GM23338 (cell line): ENCODE results near the gene GPR18. TPM values are rescaled to one million over a fixed set of nuclear protein-coding genes. Genes with fewer than 3 reads are reported as not detected.

Experiments
- ATAC-seq: fragments of 200-7000 bp; cut with Tn5 transposase; 3 replicates; pipeline ENCODE4 v1.9.1; 2020
- DNase-seq: peaks from one replicate; pipeline ENCODE4 v3.0.0-alpha.2; 2015; ENCODE audit warnings: low spot score
- H2AFZ ChIP-seq: fragments of 200-600 bp; sonication (generic); 2 replicates; pipeline ENCODE4 v1.8.0; 2016; ENCODE audit warnings: antibody characterized with exemption, mild to moderate bottlenecking, moderate library complexity
- H3F3A ChIP-seq: fragments of 200-600 bp; sonication (generic); replicated peaks from 2 replicates; pipeline ENCODE4 v1.8.0; 2017; ENCODE audit warnings: antibody characterized with exemption, mixed run types, low read depth
- H3K27ac ChIP-seq: fragments of 200-600 bp; sonication (generic); 2 replicates; pipeline ENCODE4 v1.6.1; 2016; ENCODE audit warnings: low read depth
- H3K27me3 ChIP-seq: fragments of 200-600 bp; sonication (generic); 2 replicates; pipeline ENCODE4 v1.8.0; 2016; ENCODE audit warnings: mild to moderate bottlenecking, mixed run types, moderate library complexity; ENCODE audit not compliant: insufficient read depth
- H3K36me3 ChIP-seq: fragments of 200-600 bp; sonication (generic); 2 replicates; pipeline ENCODE4 v1.8.0; 2016; ENCODE audit warnings: mild to moderate bottlenecking; ENCODE audit not compliant: insufficient read depth
- H3K4me1 ChIP-seq: fragments of 200-600 bp; sonication (generic); 2 replicates; pipeline ENCODE4 v1.8.0; 2016; ENCODE audit warnings: mild to moderate bottlenecking, moderate library complexity; ENCODE audit not compliant: insufficient read depth
- H3K4me2 ChIP-seq: fragments of 200-600 bp; sonication (generic); 2 replicates; pipeline ENCODE4 v1.7.1; 2017; ENCODE audit warnings: mixed run types
- H3K4me3 ChIP-seq: fragments of 200-600 bp; sonication (generic); 2 replicates; pipeline ENCODE4 v1.6.1; 2016; ENCODE audit warnings: mixed run types
- H3K79me2 ChIP-seq: fragments of 200-600 bp; sonication (generic); replicated peaks from 2 replicates; pipeline ENCODE4 v1.8.0; 2017; ENCODE audit warnings: mild to moderate bottlenecking; ENCODE audit not compliant: insufficient read depth
- H3K9me2 ChIP-seq: fragments of 200-600 bp; sonication (generic); 2 replicates; pipeline ENCODE4 v1.8.0; 2017; ENCODE audit not compliant: insufficient read depth
- H4K20me1 ChIP-seq: fragments of 200-600 bp; sonication (generic); replicated peaks from 2 replicates; pipeline ENCODE4 v1.8.0; 2017; ENCODE audit warnings: mild to moderate bottlenecking; ENCODE audit not compliant: insufficient read depth
- H3K27ac Mint-ChIP-seq: 2 replicates; pipeline ENCODE4 v1.8.0; 2020; ENCODE audit warnings: inconsistent platforms, mild to moderate bottlenecking, moderate library complexity, mixed read lengths
- H3K27me3 Mint-ChIP-seq: 3 replicates; pipeline ENCODE4 v1.8.0; 2022; ENCODE audit warnings: low read depth, mild to moderate bottlenecking, moderate library complexity, mixed read lengths, inconsistent platforms; ENCODE audit not compliant: insufficient read depth, poor library complexity
- H3K36me3 Mint-ChIP-seq: 3 replicates; pipeline ENCODE4 v1.8.0; 2021; ENCODE audit warnings: low read depth, mild to moderate bottlenecking, inconsistent platforms, moderate library complexity, mixed read lengths
- H3K4me1 Mint-ChIP-seq: 3 replicates; pipeline ENCODE4 v1.8.0; 2020; ENCODE audit warnings: mild to moderate bottlenecking, inconsistent platforms, mixed read lengths
- H3K4me3 Mint-ChIP-seq: 3 replicates; pipeline ENCODE4 v1.8.0; 2021; ENCODE audit warnings: moderate library complexity, mild to moderate bottlenecking, inconsistent platforms, mixed read lengths
- H3K9me3 Mint-ChIP-seq: 3 replicates; pipeline ENCODE4 v1.8.0; 2020; ENCODE audit warnings: moderate library complexity, mild to moderate bottlenecking, inconsistent platforms, mixed read lengths
- CREB1 ChIP-seq: fragments of 250-450 bp; sonication (Bioruptor Pico); IDR thresholded peaks from 2 replicates; pipeline ENCODE4 v1.5.0; 2020; ENCODE audit warnings: low read depth, mild to moderate bottlenecking, moderate library complexity
- ETS1 ChIP-seq: IDR thresholded peaks from 2 replicates; pipeline ENCODE4 v1.6.1; 2016; ENCODE audit warnings: antibody characterized with exemption
- EZH2 ChIP-seq: fragments of 200-600 bp; sonication (generic); IDR thresholded peaks from one replicate; pipeline ENCODE4 v1.8.0; 2017; ENCODE audit warnings: antibody characterized with exemption, mild to moderate bottlenecking, low read depth; ENCODE audit not compliant: unreplicated experiment
- EZH2phosphoT487 ChIP-seq: fragments of 200-600 bp; sonication (generic); IDR thresholded peaks from one replicate; pipeline ENCODE4 v1.8.1; 2018; ENCODE audit warnings: antibody characterized with exemption; ENCODE audit not compliant: unreplicated experiment
- POLR2AphosphoS5 ChIP-seq: IDR thresholded peaks from 2 replicates; pipeline ENCODE4 v1.6.1; 2016; ENCODE audit warnings: antibody characterized with exemption, low read depth
- REST ChIP-seq: IDR thresholded peaks from one replicate; pipeline ENCODE4 v1.6.1; 2018; ENCODE audit warnings: antibody characterized with exemption; ENCODE audit not compliant: unreplicated experiment
- STAT1 ChIP-seq: IDR thresholded peaks from one replicate; pipeline ENCODE4 v1.6.1; 2016; ENCODE audit warnings: antibody characterized with exemption; ENCODE audit not compliant: unreplicated experiment
- polyA plus RNA-seq: library from polyadenylated mRNA; unstranded; fragments of >200 nt; fragmentation: Nextera tagmentation; extraction: Ambion mirVana; gene quantifications from 2 replicates; pipeline ENCODE4 v1.2.1, GENCODE V29; 2016
- total RNA-seq: library from RNA; depleted of rRNA; stranded (reverse); fragments of >200 nt; shearing (Covaris generic); gene quantifications from 2 replicates; pipeline ENCODE4 v1.2.3, GENCODE V29; 2014

GPR18 gene
- total and polyA plus RNA-seq, 2 experiments from 2014 or later: 2.6 TPM; not detected in 1

- Mint-ChIP-seq H3K36me3 (peaks cover 49% of the 10 kb centered on the region), H3K27ac (no peak overlapping the region), H3K4me1 (peaks cover 3% of the 10 kb centered on the region), H3K9me3 (peaks cover 7% of the 10 kb centered on the region), H3K27me3 (no peaks in the 10 kb centered on the region), H3K4me3 (no peak overlapping the region)
- ATAC-seq: no peak
- Histone ChIP-seq H3K4me3 (no peak overlapping the region), H3K4me1 (peaks cover 9% of the 10 kb centered on the region; the same call in 1 of the 2 replicates), H4K20me1 (peaks cover 3% of the 10 kb centered on the region; the same call in 1 of the 2 replicates), H3K4me2 (no peak overlapping the region), H3K36me3 (peaks cover 11% of the 10 kb centered on the region), H3K79me2 (peaks cover 5% of the 10 kb centered on the region; the same call in 1 of the 2 replicates), H2AFZ (no peak overlapping the region), H3F3A (no peaks in the 10 kb centered on the region), H3K9me2 (no peaks in the 10 kb centered on the region), H3K27me3 (no peaks in the 10 kb centered on the region), H3K27ac (no peak overlapping the region)
- TF ChIP-seq POLR2AphosphoS5: no peak
- TF ChIP-seq EZH2phosphoT487: no peak
- TF ChIP-seq STAT1: no peak
- TF ChIP-seq CREB1 (CRISPR knock-in tag): no peak
- TF ChIP-seq ETS1: no peak
- DNase-seq: no peak
Observed at GRCh38 chr13:99246100-99246499, 12.1 kb downstream of the GPR18 start.

GRCh38 chr13:99237981-99238662 is 20.1 kb downstream of the GPR18 start:
- Mint-ChIP-seq H3K36me3 (peaks cover 32% of the 10 kb centered on the region), H3K9me3 (peaks cover 9% of the 10 kb centered on the region), H3K4me3 (no peak overlapping the region), H3K27ac (no peak overlapping the region; the same call in 1 of the 2 replicates), H3K4me1 (no peaks in the 10 kb centered on the region), H3K27me3 (no peaks in the 10 kb centered on the region)
- Histone ChIP-seq H3K4me1 (no peaks in the 10 kb centered on the region), H3K9me2 (no peaks in the 10 kb centered on the region), H3K4me2 (no peak overlapping the region), H3K27ac (0 out of 2 replicates have a peak overlapping the region, but pooled peaks have one; percentile 42), H3K4me3 (no peak overlapping the region), H4K20me1 (peaks cover 11% of the 10 kb centered on the region; the same call in 1 of the 2 replicates), H2AFZ (no peak overlapping the region), H3K79me2 (peaks cover 32% of the 10 kb centered on the region), H3K27me3 (no peaks in the 10 kb centered on the region), H3F3A (no peaks in the 10 kb centered on the region), H3K36me3 (peaks cover 13% of the 10 kb centered on the region)
- ATAC-seq (no peak; the same call in 2 of the 3 replicates), DNase-seq (no peak)
- no peak for TF ChIP-seq EZH2
- TF ChIP-seq REST: no peak
